ENCODE measurements around the gene SPCS2.
"Not testable (repeated sequence)": the region's sequence is repeated elsewhere in the genome, so short reads cannot be mapped to it uniquely, and the experiment has no call there.

The SPCS2 gene

GRCh38 chr11:74950374-74950969 is 1.4 kb downstream of the SPCS2 start:
- no peak for DNase-seq

GRCh38 chr11:74951226-74951625 is 2.2 kb downstream of the SPCS2 start:
- no peak for DNase-seq

- DNase-seq, result no peak
Observed at GRCh38 chr11:74952752-74953151, 3.7 kb downstream of the SPCS2 start.

- no peak for DNase-seq
Observed at GRCh38 chr11:74953451-74953850, 4.4 kb downstream of the SPCS2 start.

GRCh38 chr11:74954199-74954598 is 5.1 kb downstream of the SPCS2 start:
- DNase-seq, result no peak

- DNase-seq, result no peak
Observed at GRCh38 chr11:74956397-74957015, 7.4 kb downstream of the SPCS2 start.

GRCh38 chr11:74957937-74958629 is 9.0 kb downstream of the SPCS2 start:
- DNase-seq, result no peak

- DNase-seq, result not testable (repeated sequence)
Observed at GRCh38 chr11:74960128-74960527, 11.1 kb downstream of the SPCS2 start.

GRCh38 chr11:74966651-74967050 is 17.6 kb downstream of the SPCS2 start:
- DNase-seq, result no peak

GRCh38 chr11:74970852-74971395 is 21.9 kb downstream of the SPCS2 start:
- no peak for DNase-seq

- no peak for DNase-seq
Observed at GRCh38 chr11:74971424-74971823, 22.4 kb downstream of the SPCS2 start.

GRCh38 chr11:74978041-74978440 is 29.0 kb downstream of the SPCS2 start:
- DNase-seq, result no peak

GRCh38 chr11:74980634-74981033 is 31.6 kb downstream of the SPCS2 start:
- no peak for DNase-seq

GRCh38 chr11:74981888-74982287 is 32.8 kb downstream of the SPCS2 start:
- no peak for DNase-seq

GRCh38 chr11:74984070-74984469 is 35.0 kb downstream of the SPCS2 start:
- DNase-seq, result no peak

- no peak for DNase-seq
Observed at GRCh38 chr11:74984730-74985129, 35.7 kb downstream of the SPCS2 start.

- DNase-seq, result peak; percentile 83
Observed at GRCh38 chr11:74988541-74989259, 39.6 kb downstream of the SPCS2 start, which contains the start of gene NEU3. Gene NEU3 (plus strand): TSS chr11:74988933. CDS start chr11:74989061, 128 bp downstream.

GRCh38 chr11:74989260-74989638 is 40.2 kb downstream of the SPCS2 start:
- DNase-seq, result no peak

- DNase-seq, result not testable (repeated sequence)
Observed at GRCh38 chr11:74990150-74990549, 41.1 kb downstream of the SPCS2 start.

GRCh38 chr11:74990941-74991340 is 41.9 kb downstream of the SPCS2 start:
- DNase-seq, result no peak

- DNase-seq, result no peak
Observed at GRCh38 chr11:74992852-74993251, 43.8 kb downstream of the SPCS2 start.

- DNase-seq, result no peak
Observed at GRCh38 chr11:75000975-75001354, 51.9 kb downstream of the SPCS2 start.

GRCh38 chr11:75001686-75002085 is 52.6 kb downstream of the SPCS2 start:
- DNase-seq, result no peak

Measured in activated T-cell treated with anti-CD3 and anti-CD28 coated beads, Interleukin-2, amount 50 U/mL, for 1 hour (primary cell).